ENCODE results near the gene CFAP210.

CFAP210 gene

GRCh38 chr2:169714699-169715098, 20.5 kb upstream of the CFAP210 start:
- no peak for ATAC-seq (ENCODE audit: insufficient read depth, low read depth)
- Histone ChIP-seq H3K36me3 (ENCODE audit: insufficient read depth, low read length) (no peaks in the 10 kb centered on the region), H3K9me3 (ENCODE audit: insufficient read depth, low read length, severe bottlenecking) (peaks cover 8% of the 10 kb centered on the region), H3K4me1 (ENCODE audit: insufficient read depth, low read length) (no peaks in the 10 kb centered on the region), H4K20me1 (ENCODE audit: insufficient read depth, low read length) (no peaks in the 10 kb centered on the region), H3K9ac (ENCODE audit: low read depth, low read length) (no peak overlapping the region), H3K27ac (ENCODE audit: low read length) (no peak overlapping the region), H3K4me3 (ENCODE audit: low read depth in 1 of 2, low read length in 2 of 2) (no peak overlapping the region), H2AFZ (ENCODE audit: low read depth, low read length) (no peak overlapping the region), H3K79me2 (ENCODE audit: insufficient read depth, low read length) (no peaks in the 10 kb centered on the region), H3K27me3 (ENCODE audit: insufficient read depth, low read length, poor library complexity) (no peaks in the 10 kb centered on the region), H3K4me2 (ENCODE audit: insufficient read depth, low read length) (no peak overlapping the region)
- TF ChIP-seq EZH2 (IDR thresholded peaks at IDR 0.05; ENCODE audit: borderline replicate concordance, low read depth, low read length, severe bottlenecking) (no peak), CTCF (IDR thresholded peaks at IDR 0.05; ENCODE audit: borderline replicate concordance, extremely low read depth, low read length, poor library complexity, severe bottlenecking) (no peak)
- DNase-seq, result no peak

GRCh38 chr2:169713331-169713730, 19.1 kb upstream of the CFAP210 start:
- Histone ChIP-seq H3K9me3 (ENCODE audit: insufficient read depth, low read length, severe bottlenecking) (peaks cover 8% of the 10 kb centered on the region), H3K27me3 (ENCODE audit: insufficient read depth, low read length, poor library complexity) (no peaks in the 10 kb centered on the region), H3K4me3 (ENCODE audit: low read depth in 1 of 2, low read length in 2 of 2) (no peak overlapping the region), H3K9ac (ENCODE audit: low read depth, low read length) (no peak overlapping the region), H4K20me1 (ENCODE audit: insufficient read depth, low read length) (no peaks in the 10 kb centered on the region), H3K4me1 (ENCODE audit: insufficient read depth, low read length) (no peaks in the 10 kb centered on the region), H3K27ac (ENCODE audit: low read length) (no peak overlapping the region), H3K4me2 (ENCODE audit: insufficient read depth, low read length) (no peak overlapping the region), H2AFZ (ENCODE audit: low read depth, low read length) (no peak overlapping the region), H3K36me3 (ENCODE audit: insufficient read depth, low read length) (no peaks in the 10 kb centered on the region), H3K79me2 (ENCODE audit: insufficient read depth, low read length) (no peaks in the 10 kb centered on the region)
- TF ChIP-seq CTCF (IDR thresholded peaks at IDR 0.05; ENCODE audit: borderline replicate concordance, extremely low read depth, low read length, poor library complexity, severe bottlenecking) (no peak), EZH2 (IDR thresholded peaks at IDR 0.05; ENCODE audit: borderline replicate concordance, low read depth, low read length, severe bottlenecking) (no peak)
- DNase-seq (no peak), ATAC-seq (ENCODE audit: insufficient read depth, low read depth) (no peak)

- Histone ChIP-seq H4K20me1 (ENCODE audit: insufficient read depth, low read length) (no peaks in the 10 kb centered on the region), H3K27me3 (ENCODE audit: insufficient read depth, low read length, poor library complexity) (no peaks in the 10 kb centered on the region), H3K9ac (ENCODE audit: low read depth, low read length) (no peak overlapping the region), H3K27ac (ENCODE audit: low read length) (no peak overlapping the region), H3K79me2 (ENCODE audit: insufficient read depth, low read length) (no peaks in the 10 kb centered on the region), H3K4me1 (ENCODE audit: insufficient read depth, low read length) (no peaks in the 10 kb centered on the region), H3K4me2 (ENCODE audit: insufficient read depth, low read length) (no peak overlapping the region), H3K4me3 (ENCODE audit: low read depth in 1 of 2, low read length in 2 of 2) (no peak overlapping the region), H3K36me3 (ENCODE audit: insufficient read depth, low read length) (no peaks in the 10 kb centered on the region), H3K9me3 (ENCODE audit: insufficient read depth, low read length, severe bottlenecking) (peaks cover 8% of the 10 kb centered on the region), H2AFZ (ENCODE audit: low read depth, low read length) (no peak overlapping the region)
- DNase-seq (no peak), ATAC-seq (ENCODE audit: insufficient read depth, low read depth) (no peak)
- no peak for TF ChIP-seq EZH2 (IDR thresholded peaks at IDR 0.05; ENCODE audit: borderline replicate concordance, low read depth, low read length, severe bottlenecking)
- no peak for TF ChIP-seq CTCF (IDR thresholded peaks at IDR 0.05; ENCODE audit: borderline replicate concordance, extremely low read depth, low read length, poor library complexity, severe bottlenecking)
Measured at GRCh38 chr2:169712791-169713227, 18.6 kb upstream of the CFAP210 start.
